B cell (primary cell): ENCODE measurements around the gene FAAH. TPM values are rescaled to one million over a fixed set of nuclear protein-coding genes. Genes with fewer than 3 reads are reported as not detected.

Experiments used
- ATAC-seq: fragments of 200-7000 bp; cut with Tn5 transposase; one replicate; pipeline ENCODE4 v1.10.0; 2021; ENCODE audit warnings: low read depth, mild to moderate bottlenecking, moderate number of reproducible peaks, moderate library complexity
- CTCF ChIA-PET: fragments of 350-600 bp; sonication (Branson Sonifier 250); formaldehyde crosslinking; loops from one replicate; lab custom pipeline; 2021; ENCODE audit warnings: antibody characterized with exemption, inconsistent platforms; lab: Charles Lee
- POLR2A ChIA-PET: fragments of 350-600 bp; sonication (Branson Sonifier 250); formaldehyde crosslinking; loops from one replicate; lab custom pipeline; 2021; ENCODE audit warnings: antibody characterized with exemption; lab: Charles Lee
- DNase-seq: peaks from one replicate; pipeline ENCODE4 v3.0.0; 2013
- H2AFZ ChIP-seq: 2 replicates; pipeline ENCODE4 v1.6.1; 2012; ENCODE audit warnings: mild to moderate bottlenecking, low read depth, low read length; ENCODE audit not compliant: insufficient read depth, poor library complexity, severe bottlenecking
- H3K27ac ChIP-seq, 2 donors: 1 replicate in 1 of 2; 2 replicates in 1 of 2; pipeline ENCODE4 v1.5.1; 2012 to 2013; ENCODE audit warnings: low read length in 2 of 2, mild to moderate bottlenecking in 2 of 2, moderate library complexity in 1 of 2
- H3K27me3 ChIP-seq, 4 experiments: fragments of 200-600 bp in 1 of 4; sonication (generic) in 1 of 4; replicated peaks in 1 of 4; 1 replicate in 2 of 4; 2 replicates in 2 of 4; pipeline versions ENCODE4 v1.6.1 to v1.7.0; 2013 to 2016; ENCODE audit warnings: low read length in 3 of 4, mild to moderate bottlenecking in 2 of 4, mixed read lengths in 1 of 4, moderate library complexity in 1 of 4; ENCODE audit not compliant: insufficient read depth in 4 of 4, control insufficient read depth in 3 of 4; ENCODE audit errors: control extremely low read depth in 1 of 4
- H3K36me3 ChIP-seq, 2 experiments: replicated peaks in 1 of 2; 1 replicate in 1 of 2; 2 replicates in 1 of 2; pipeline versions ENCODE4 v1.6.1 to v1.7.1; 2013; ENCODE audit warnings: low read length in 1 of 2; ENCODE audit not compliant: insufficient read depth in 2 of 2, control insufficient read depth in 1 of 2; ENCODE audit errors: control extremely low read depth in 1 of 2, extremely low read depth in 1 of 2
- H3K4me1 ChIP-seq, 2 donors: fragments of 200-600 bp in 1 of 2; sonication (generic) in 1 of 2; 1 replicate in 1 of 2; 2 replicates in 1 of 2; pipeline versions ENCODE4 v1.5.1 to v1.6.1; 2013 to 2017; ENCODE audit warnings: low read length in 2 of 2; ENCODE audit not compliant: control insufficient read depth in 2 of 2, insufficient read depth in 2 of 2
- H3K4me2 ChIP-seq: replicated peaks from 2 replicates; pipeline ENCODE3; 2012; ENCODE audit warnings: mild to moderate bottlenecking, low read depth, low read length; ENCODE audit not compliant: poor library complexity, severe bottlenecking
- H3K4me3 ChIP-seq, 5 experiments: fragments of 200-600 bp in 1 of 5; sonication (generic) in 1 of 5; 1 replicate in 3 of 5; 2 replicates in 2 of 5; pipeline versions ENCODE4 v1.5.1 to v1.7.0; 2011 to 2016; ENCODE audit warnings: low read length in 4 of 5, mild to moderate bottlenecking in 4 of 5, low read depth in 2 of 5, control low read depth in 1 of 5, moderate library complexity in 1 of 5; ENCODE audit not compliant: insufficient read depth in 1 of 5; ENCODE audit errors: control extremely low read depth in 1 of 5, extremely low read depth in 1 of 5
- H3K79me2 ChIP-seq: fragments of 200-600 bp; sonication (generic); one replicate; pipeline ENCODE4 v1.6.0; 2016; ENCODE audit warnings: low read length; ENCODE audit not compliant: control insufficient read depth, insufficient read depth
- H3K9ac ChIP-seq: fragments of 200-600 bp; sonication (generic); 2 replicates; pipeline ENCODE4 v1.6.1; 2017; ENCODE audit warnings: mild to moderate bottlenecking, low read length, moderate library complexity
- H3K9me3 ChIP-seq, 3 donors: one replicate each; pipeline versions ENCODE4 v1.6.1 to v1.7.1; 2013; ENCODE audit warnings: low read length in 2 of 3; ENCODE audit not compliant: control insufficient read depth in 2 of 3, insufficient read depth in 1 of 3; ENCODE audit errors: control extremely low read depth in 1 of 3
- H4K20me1 ChIP-seq: 2 replicates; pipeline ENCODE4 v1.6.0; 2012; ENCODE audit warnings: mild to moderate bottlenecking, low read length; ENCODE audit not compliant: insufficient read depth, control insufficient read depth, poor library complexity, severe bottlenecking
- H3K27ac Mint-ChIP-seq: one replicate; pipeline ENCODE4 v1.8.0; 2021; ENCODE audit warnings: mixed read lengths
- H3K27me3 Mint-ChIP-seq: one replicate; pipeline ENCODE4 v1.8.0; 2021; ENCODE audit warnings: mixed read lengths
- H3K4me1 Mint-ChIP-seq: one replicate; pipeline ENCODE4 v1.8.0; 2021; ENCODE audit warnings: mixed read lengths
- H3K4me3 Mint-ChIP-seq: one replicate; pipeline ENCODE4 v1.8.0; 2021; ENCODE audit warnings: mixed read lengths
- H3K9me3 Mint-ChIP-seq: one replicate; pipeline ENCODE4 v1.8.0; 2022; ENCODE audit warnings: mixed read lengths; ENCODE audit not compliant: insufficient read depth
- CTCF ChIP-seq: fragments of 200-600 bp; IDR thresholded peaks from one replicate; pipeline ENCODE4 v1.8.0; 2022; ENCODE audit warnings: antibody characterized with exemption, mild to moderate bottlenecking
- EZH2 ChIP-seq: IDR thresholded peaks from 2 replicates; pipeline ENCODE4 v1.6.1; 2012; ENCODE audit warnings: borderline replicate concordance, low read depth, mild to moderate bottlenecking, moderate library complexity, low read length; ENCODE audit not compliant: insufficient read depth, poor library complexity, severe bottlenecking
- WGBS: methylation state at CpG from one replicate; pipeline ENCODE4 v1.1.5; 2013; ENCODE audit warnings: missing lambda C conversion rate; ENCODE audit not compliant: insufficient coverage; 5-methylcytosine and 5-hydroxymethylcytosine counted together
- intact Hi-C: fragments of 100-400 bp; cut with micrococcal nuclease; formaldehyde crosslinking; loops from one replicate; pipeline ENCODE4 v1.10.0; 2022
- polyA plus RNA-seq: library from polyadenylated mRNA; depleted of rRNA; stranded (reverse); fragments of >200 nt; gene quantifications from 2 replicates; pipeline ENCODE4 v1.2.3, GENCODE V29; 2012
- total RNA-seq, 2 donors: library from RNA; stranded (reverse); fragments of 120-200 nt in 1 of 2; gene quantifications; 1 replicate in 1 of 2; 2 replicates in 1 of 2; pipeline versions ENCODE4 v1.2.3 to v1.2.4, GENCODE V29; 2013 to 2022

FAAH gene
- total and polyA plus RNA-seq, 2 donors (not counting 1 experiment from before 2014, with no cell fraction given): 5.6 to 9.6 TPM

DNA sequence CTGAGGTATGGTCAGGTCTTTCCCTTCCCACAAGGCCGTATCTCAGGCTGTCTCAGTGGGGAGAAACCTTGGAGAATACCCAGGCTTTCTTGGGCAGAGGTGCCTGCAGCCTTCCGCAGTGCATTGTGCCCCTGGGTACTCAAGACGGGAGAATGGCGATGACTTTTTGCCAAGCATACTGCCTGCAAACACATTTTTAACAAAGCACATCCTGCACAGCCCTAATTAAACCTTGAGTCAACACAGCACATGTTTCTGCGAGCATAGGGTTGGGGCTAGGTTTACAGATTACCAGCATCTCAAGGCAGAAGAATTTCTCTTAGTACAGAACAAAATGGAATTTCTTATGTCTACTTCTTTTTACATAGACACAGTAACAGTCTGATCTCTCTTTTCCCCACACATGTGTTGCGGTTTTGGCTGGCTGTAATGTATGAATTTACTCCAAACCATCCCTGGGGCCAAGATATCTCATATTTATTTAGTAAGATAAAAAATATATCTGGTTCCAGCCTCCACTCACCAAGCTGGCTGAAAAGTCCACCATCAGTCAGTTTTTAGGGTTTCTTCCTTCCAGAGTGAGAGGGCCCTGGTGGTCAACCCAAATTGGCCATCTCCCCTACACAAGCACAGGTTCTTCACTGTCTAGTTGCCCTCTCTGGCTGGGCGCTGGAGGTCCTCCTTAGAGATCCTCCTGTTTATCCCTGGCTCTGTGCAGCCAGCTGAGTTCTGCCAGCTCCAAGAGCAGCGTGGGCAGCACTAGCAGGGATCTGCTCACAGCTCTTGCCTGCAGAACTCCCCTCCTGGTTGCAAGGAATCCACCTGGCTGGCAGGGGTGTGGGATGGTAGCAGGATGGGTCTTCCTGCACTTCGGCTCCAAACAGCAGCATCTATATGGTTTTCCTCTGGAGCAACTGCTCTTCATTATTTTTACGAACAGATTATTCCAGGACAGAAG lies 2.6 kb downstream of the FAAH start:
- Mint-ChIP-seq H3K9me3 (no peaks in the 10 kb centered on the region), H3K4me1 (peaks cover 8% of the 10 kb centered on the region), H3K4me3 (no peak overlapping the region), H3K27ac (no peak overlapping the region), H3K27me3 (peaks cover 40% of the 10 kb centered on the region)
- intact Hi-C loops: no loop called here
- Histone ChIP-seq H3K79me2 (no peaks in the 10 kb centered on the region), H3K27ac (no peak overlapping the region), H3K9me3 (peaks cover 0 to 27% (median 10%) of the 10 kb centered on the region in 3 donors), H2AFZ (no peak overlapping the region), H3K36me3 (no peaks in the 10 kb centered on the region), H3K4me3 (no peak overlapping the region), H3K4me1 (peaks cover 5 to 9% of the 10 kb centered on the region in 2 donors), H3K4me2 (no peak overlapping the region), H3K9ac (no peak overlapping the region), H3K27me3 (peaks cover 0 to 21% (median 5%) of the 10 kb centered on the region in 4 experiments), H4K20me1 (no peaks in the 10 kb centered on the region)
- no peak for ATAC-seq
- TF ChIP-seq CTCF (no peak), EZH2 (no peak)
- ChIA-PET POLR2A (no interaction called here), CTCF (no interaction called here)
- 91% methylated on average over 7 of the region's 10 CpGs for WGBS
- no peak for DNase-seq

- Histone ChIP-seq H3K27ac (no peak overlapping the region), H3K79me2 (no peaks in the 10 kb centered on the region), H2AFZ (no peak overlapping the region), H3K4me3 (no peak overlapping the region), H3K9me3 (peaks cover 0 to 8% (median 0%) of the 10 kb centered on the region in 3 donors), H3K4me1 (peaks cover 5 to 9% of the 10 kb centered on the region in 2 donors), H3K27me3 (peaks cover 0 to 12% (median 2%) of the 10 kb centered on the region in 4 experiments), H3K36me3 (no peaks in the 10 kb centered on the region), H3K9ac (no peak overlapping the region), H3K4me2 (no peak overlapping the region), H4K20me1 (no peaks in the 10 kb centered on the region)
- no peak overlapping the region for H3K27ac Mint-ChIP-seq
- TF ChIP-seq CTCF (no peak), EZH2 (no peak)
- H3K27me3 Mint-ChIP-seq: peaks cover 32% of the 10 kb centered on the region
- ATAC-seq (no peak), DNase-seq (no peak)
- ChIA-PET CTCF (no interaction called here), POLR2A (no interaction called here)
- no peak overlapping the region for H3K4me3 Mint-ChIP-seq
- intact Hi-C loops: no loop called here
- no CpG with 5 or more reads among the region's 9 CpGs for WGBS
- H3K4me1 Mint-ChIP-seq: peaks cover 4% of the 10 kb centered on the region
- no peaks in the 10 kb centered on the region for H3K9me3 Mint-ChIP-seq
Measured at GRCh38 chr1:46399307-46399706, 5.2 kb downstream of the FAAH start.
